HEK293 (cell line): Measurements from ENCODE around the gene HRC.

Experiments
- BCL11A ChIP-seq: fragments of 450-650 bp; formaldehyde crosslinking; IDR thresholded peaks from 2 replicates; pipeline ENCODE4 v1.5.1; 2016; ENCODE audit warnings: low read depth, missing biosample characterization, missing genetic modification characterization
- OSR2 ChIP-seq: fragments of 450-650 bp; formaldehyde crosslinking; IDR thresholded peaks from 2 replicates; pipeline ENCODE4 v1.5.1; 2016; ENCODE audit warnings: missing biosample characterization, missing genetic modification characterization
- OVOL3 ChIP-seq: fragments of 450-650 bp; formaldehyde crosslinking; IDR thresholded peaks from 2 replicates; pipeline ENCODE4 v1.5.1; 2016; ENCODE audit warnings: missing biosample characterization, missing genetic modification characterization
- RBAK ChIP-seq: fragments of 450-650 bp; formaldehyde crosslinking; IDR thresholded peaks from 2 replicates; pipeline ENCODE4 v1.5.1; 2016; ENCODE audit warnings: missing biosample characterization, missing genetic modification characterization
- SP3 ChIP-seq: fragments of 450-650 bp; formaldehyde crosslinking; IDR thresholded peaks from 2 replicates; pipeline ENCODE4 v1.5.1; 2016; ENCODE audit warnings: missing biosample characterization, missing genetic modification characterization
- SP7 ChIP-seq: fragments of 450-650 bp; formaldehyde crosslinking; IDR thresholded peaks from 2 replicates; pipeline ENCODE4 v1.5.1; 2016; ENCODE audit warnings: missing biosample characterization, missing genetic modification characterization
- TRIM28 ChIP-seq: IDR thresholded peaks from 2 replicates; pipeline ENCODE4 v1.6.1; 2011; ENCODE audit warnings: low read length, control low read depth, borderline replicate concordance
- ZBTB17 ChIP-seq: fragments of 450-650 bp; formaldehyde crosslinking; IDR thresholded peaks from 2 replicates; pipeline ENCODE4 v1.5.1; 2016; ENCODE audit warnings: missing biosample characterization, missing genetic modification characterization
- ZNF146 ChIP-seq: fragments of 450-650 bp; formaldehyde crosslinking; IDR thresholded peaks from 2 replicates; pipeline ENCODE4 v1.5.1; 2016; ENCODE audit warnings: missing biosample characterization, missing genetic modification characterization
- ZNF24 ChIP-seq: fragments of 450-650 bp; formaldehyde crosslinking; IDR thresholded peaks from 2 replicates; pipeline ENCODE4 v1.5.1; 2016; ENCODE audit warnings: missing biosample characterization, missing genetic modification characterization
- ZNF292 ChIP-seq: fragments of 450-650 bp; formaldehyde crosslinking; IDR thresholded peaks from 2 replicates; pipeline ENCODE4 v1.5.1; 2016; ENCODE audit warnings: low read depth, missing biosample characterization, missing genetic modification characterization, borderline replicate concordance
- ZNF354C ChIP-seq: fragments of 450-650 bp; formaldehyde crosslinking; IDR thresholded peaks from 2 replicates; pipeline ENCODE4 v1.5.1; 2016; ENCODE audit warnings: missing biosample characterization, missing genetic modification characterization, low read depth, borderline replicate concordance
- ZNF391 ChIP-seq: fragments of 450-650 bp; formaldehyde crosslinking; IDR thresholded peaks from 2 replicates; pipeline ENCODE4 v1.5.1; 2016; ENCODE audit warnings: low read depth, missing biosample characterization, missing genetic modification characterization, borderline replicate concordance
- ZNF426 ChIP-seq: fragments of 450-650 bp; formaldehyde crosslinking; IDR thresholded peaks from 2 replicates; pipeline ENCODE4 v1.5.1; 2017; ENCODE audit warnings: missing biosample characterization, missing genetic modification characterization, mild to moderate bottlenecking, inconsistent platforms, moderate library complexity
- ZNF544 ChIP-seq: fragments of 450-650 bp; formaldehyde crosslinking; IDR thresholded peaks from 2 replicates; pipeline ENCODE4 v1.5.0; 2017; ENCODE audit warnings: missing biosample characterization, missing genetic modification characterization
- ZNF548 ChIP-seq: fragments of 450-650 bp; formaldehyde crosslinking; IDR thresholded peaks from 2 replicates; pipeline ENCODE4 v1.5.1; 2016; ENCODE audit warnings: missing biosample characterization, missing genetic modification characterization
- ZNF558 ChIP-seq: fragments of 450-650 bp; formaldehyde crosslinking; IDR thresholded peaks from 2 replicates; pipeline ENCODE4 v1.5.1; 2016; ENCODE audit warnings: missing biosample characterization, missing genetic modification characterization
- ZNF626 ChIP-seq: fragments of 450-650 bp; sonication (Bioruptor Pico); formaldehyde crosslinking; IDR thresholded peaks from 2 replicates; pipeline ENCODE4 v1.5.1; 2018; ENCODE audit warnings: missing biosample characterization, missing genetic modification characterization, inconsistent platforms
- ZNF664 ChIP-seq: fragments of 450-650 bp; formaldehyde crosslinking; IDR thresholded peaks from 2 replicates; pipeline ENCODE4 v1.5.1; 2016; ENCODE audit warnings: missing biosample characterization, missing genetic modification characterization
- ZNF747 ChIP-seq: fragments of 450-650 bp; formaldehyde crosslinking; IDR thresholded peaks from 2 replicates; pipeline ENCODE4 v1.5.1; 2016; ENCODE audit warnings: missing biosample characterization, missing genetic modification characterization
- ZNF76 ChIP-seq: fragments of 450-650 bp; formaldehyde crosslinking; IDR thresholded peaks from 2 replicates; pipeline ENCODE4; 2016; ENCODE audit warnings: low read depth, missing biosample characterization, missing genetic modification characterization, borderline replicate concordance
- TF ChIP-seq, protein P1 (sequence below): sonication (generic); formaldehyde crosslinking; IDR thresholded peaks from 2 replicates; pipeline ENCODE4 v1.8.1; 2022; ENCODE audit warnings: mild to moderate bottlenecking, moderate library complexity, missing genetic modification reagents
- TF ChIP-seq, protein P2 (sequence below): fragments of 450-650 bp; formaldehyde crosslinking; IDR thresholded peaks from 2 replicates; pipeline ENCODE4 v1.5.1; 2016; ENCODE audit warnings: missing biosample characterization, missing genetic modification characterization
- TF ChIP-seq, protein P3 (sequence below): fragments of 450-650 bp; formaldehyde crosslinking; conservative IDR thresholded peaks from 2 replicates; pipeline ENCODE4 v1.5.1; 2016; ENCODE audit warnings: low read depth, missing biosample characterization, missing genetic modification characterization
- TF ChIP-seq, protein P4 (sequence below): fragments of 450-650 bp; formaldehyde crosslinking; IDR thresholded peaks from 2 replicates; pipeline ENCODE4 v1.5.1; 2016; ENCODE audit warnings: missing biosample characterization, missing genetic modification characterization
- TF ChIP-seq, protein P5 (sequence below): fragments of 450-650 bp; formaldehyde crosslinking; IDR thresholded peaks from 2 replicates; pipeline ENCODE4 v1.5.1; 2016; ENCODE audit warnings: missing biosample characterization, missing genetic modification characterization
- TF ChIP-seq, protein P6 (sequence below): fragments of 450-650 bp; formaldehyde crosslinking; IDR thresholded peaks from 2 replicates; pipeline ENCODE4 v1.5.1; 2017; ENCODE audit warnings: missing biosample characterization, missing genetic modification characterization

HRC gene

DNA sequence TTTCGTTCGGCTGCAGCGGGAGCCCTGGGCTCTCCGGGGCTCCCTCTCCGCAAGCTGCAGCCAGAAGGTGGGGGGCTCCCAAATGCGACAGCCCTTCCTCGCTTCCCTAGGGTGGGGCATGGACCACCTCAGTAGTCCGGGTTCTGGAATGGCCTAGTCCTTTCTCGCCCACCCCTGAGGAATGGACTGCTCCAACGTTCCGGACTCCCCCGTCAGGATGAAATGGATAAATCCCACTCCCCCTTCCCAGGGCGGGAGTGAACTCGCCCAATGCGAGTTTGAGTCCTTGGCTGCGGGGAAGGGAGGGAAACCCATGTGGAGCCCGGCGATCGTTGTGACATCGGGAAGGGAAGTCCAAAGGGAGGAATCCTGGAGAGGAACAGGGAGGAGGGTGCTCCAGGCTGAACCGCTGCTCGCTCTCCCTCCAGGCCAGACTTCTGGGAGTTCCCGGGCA lies 5.5 kb downstream of the HRC start (continued):
- TF ChIP-seq, protein P1, sequence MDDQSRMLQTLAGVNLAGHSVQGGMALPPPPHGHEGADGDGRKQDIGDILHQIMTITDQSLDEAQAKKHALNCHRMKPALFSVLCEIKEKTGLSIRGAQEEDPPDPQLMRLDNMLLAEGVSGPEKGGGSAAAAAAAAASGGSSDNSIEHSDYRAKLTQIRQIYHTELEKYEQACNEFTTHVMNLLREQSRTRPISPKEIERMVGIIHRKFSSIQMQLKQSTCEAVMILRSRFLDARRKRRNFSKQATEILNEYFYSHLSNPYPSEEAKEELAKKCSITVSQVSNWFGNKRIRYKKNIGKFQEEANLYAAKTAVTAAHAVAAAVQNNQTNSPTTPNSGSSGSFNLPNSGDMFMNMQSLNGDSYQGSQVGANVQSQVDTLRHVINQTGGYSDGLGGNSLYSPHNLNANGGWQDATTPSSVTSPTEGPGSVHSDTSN (CRISPR knock-in tag) = no peak
- TF ChIP-seq OVOL3 (tag by site-specific recombination) (no peak), RBAK (no peak; the same call in 1 of the 2 replicates), ZNF558 (no peak), ZNF391 (tag by site-specific recombination) (peak; percentile 83; the same call in 1 of the 2 replicates), ZNF664 (peak; percentile 4; the same call in 1 of the 2 replicates), ZBTB17 (tag by site-specific recombination) (peak; percentile 86), ZNF292 (tag by site-specific recombination) (no peak), SP7 (tag by site-specific recombination) (no peak; the same call in 1 of the 2 replicates), ZNF426 (tag by site-specific recombination) (no peak), ZNF747 (no peak), ZNF544 (tag by site-specific recombination) (no peak), ZNF24 (tag by site-specific recombination) (peak; percentile 47), ZNF354C (no peak), ZNF76 (tag by site-specific recombination) (no peak), ZNF548 (tag by site-specific recombination) (no peak), TRIM28 (no peak), ZNF626 (tag by site-specific recombination) (no peak), SP3 (tag by site-specific recombination) (no peak; the same call in 1 of the 2 replicates), ZNF146 (tag by site-specific recombination) (no peak), BCL11A (tag by site-specific recombination) (peak; percentile 38; the same call in 1 of the 2 replicates), OSR2 (tag by site-specific recombination) (no peak)
- TF ChIP-seq, protein P2, sequence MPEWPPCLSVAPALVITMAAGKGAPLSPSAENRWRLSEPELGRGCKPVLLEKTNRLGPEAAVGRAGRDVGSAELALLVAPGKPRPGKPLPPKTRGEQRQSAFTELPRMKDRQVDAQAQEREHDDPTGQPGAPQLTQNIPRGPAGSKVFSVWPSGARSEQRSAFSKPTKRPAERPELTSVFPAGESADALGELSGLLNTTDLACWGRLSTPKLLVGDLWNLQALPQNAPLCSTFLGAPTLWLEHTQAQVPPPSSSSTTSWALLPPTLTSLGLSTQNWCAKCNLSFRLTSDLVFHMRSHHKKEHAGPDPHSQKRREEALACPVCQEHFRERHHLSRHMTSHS (tag by site-specific recombination) = no peak
- TF ChIP-seq, protein P3, sequence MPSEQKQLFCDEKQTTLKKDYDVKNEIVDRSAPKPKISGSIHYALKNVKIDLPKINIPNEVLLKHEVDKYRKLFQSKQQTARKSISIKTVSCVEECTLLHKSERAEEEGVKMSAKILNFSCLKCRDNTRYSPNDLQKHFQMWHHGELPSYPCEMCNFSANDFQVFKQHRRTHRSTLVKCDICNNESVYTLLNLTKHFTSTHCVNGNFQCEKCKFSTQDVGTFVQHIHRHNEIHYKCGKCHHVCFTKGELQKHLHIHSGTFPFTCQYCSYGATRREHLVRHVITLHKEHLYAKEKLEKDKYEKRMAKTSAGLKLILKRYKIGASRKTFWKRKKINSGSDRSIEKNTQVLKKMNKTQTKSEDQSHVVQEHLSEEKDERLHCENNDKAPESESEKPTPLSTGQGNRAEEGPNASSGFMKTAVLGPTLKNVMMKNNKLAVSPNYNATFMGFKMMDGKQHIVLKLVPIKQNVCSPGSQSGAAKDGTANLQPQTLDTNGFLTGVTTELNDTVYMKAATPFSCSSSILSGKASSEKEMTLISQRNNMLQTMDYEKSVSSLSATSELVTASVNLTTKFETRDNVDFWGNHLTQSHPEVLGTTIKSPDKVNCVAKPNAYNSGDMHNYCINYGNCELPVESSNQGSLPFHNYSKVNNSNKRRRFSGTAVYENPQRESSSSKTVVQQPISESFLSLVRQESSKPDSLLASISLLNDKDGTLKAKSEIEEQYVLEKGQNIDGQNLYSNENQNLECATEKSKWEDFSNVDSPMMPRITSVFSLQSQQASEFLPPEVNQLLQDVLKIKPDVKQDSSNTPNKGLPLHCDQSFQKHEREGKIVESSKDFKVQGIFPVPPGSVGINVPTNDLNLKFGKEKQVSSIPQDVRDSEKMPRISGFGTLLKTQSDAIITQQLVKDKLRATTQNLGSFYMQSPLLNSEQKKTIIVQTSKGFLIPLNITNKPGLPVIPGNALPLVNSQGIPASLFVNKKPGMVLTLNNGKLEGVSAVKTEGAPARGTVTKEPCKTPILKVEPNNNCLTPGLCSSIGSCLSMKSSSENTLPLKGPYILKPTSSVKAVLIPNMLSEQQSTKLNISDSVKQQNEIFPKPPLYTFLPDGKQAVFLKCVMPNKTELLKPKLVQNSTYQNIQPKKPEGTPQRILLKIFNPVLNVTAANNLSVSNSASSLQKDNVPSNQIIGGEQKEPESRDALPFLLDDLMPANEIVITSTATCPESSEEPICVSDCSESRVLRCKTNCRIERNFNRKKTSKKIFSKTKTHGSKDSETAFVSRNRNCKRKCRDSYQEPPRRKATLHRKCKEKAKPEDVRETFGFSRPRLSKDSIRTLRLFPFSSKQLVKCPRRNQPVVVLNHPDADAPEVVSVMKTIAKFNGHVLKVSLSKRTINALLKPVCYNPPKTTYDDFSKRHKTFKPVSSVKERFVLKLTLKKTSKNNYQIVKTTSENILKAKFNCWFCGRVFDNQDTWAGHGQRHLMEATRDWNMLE (tag by site-specific recombination) = no peak
- TF ChIP-seq, protein P4, sequence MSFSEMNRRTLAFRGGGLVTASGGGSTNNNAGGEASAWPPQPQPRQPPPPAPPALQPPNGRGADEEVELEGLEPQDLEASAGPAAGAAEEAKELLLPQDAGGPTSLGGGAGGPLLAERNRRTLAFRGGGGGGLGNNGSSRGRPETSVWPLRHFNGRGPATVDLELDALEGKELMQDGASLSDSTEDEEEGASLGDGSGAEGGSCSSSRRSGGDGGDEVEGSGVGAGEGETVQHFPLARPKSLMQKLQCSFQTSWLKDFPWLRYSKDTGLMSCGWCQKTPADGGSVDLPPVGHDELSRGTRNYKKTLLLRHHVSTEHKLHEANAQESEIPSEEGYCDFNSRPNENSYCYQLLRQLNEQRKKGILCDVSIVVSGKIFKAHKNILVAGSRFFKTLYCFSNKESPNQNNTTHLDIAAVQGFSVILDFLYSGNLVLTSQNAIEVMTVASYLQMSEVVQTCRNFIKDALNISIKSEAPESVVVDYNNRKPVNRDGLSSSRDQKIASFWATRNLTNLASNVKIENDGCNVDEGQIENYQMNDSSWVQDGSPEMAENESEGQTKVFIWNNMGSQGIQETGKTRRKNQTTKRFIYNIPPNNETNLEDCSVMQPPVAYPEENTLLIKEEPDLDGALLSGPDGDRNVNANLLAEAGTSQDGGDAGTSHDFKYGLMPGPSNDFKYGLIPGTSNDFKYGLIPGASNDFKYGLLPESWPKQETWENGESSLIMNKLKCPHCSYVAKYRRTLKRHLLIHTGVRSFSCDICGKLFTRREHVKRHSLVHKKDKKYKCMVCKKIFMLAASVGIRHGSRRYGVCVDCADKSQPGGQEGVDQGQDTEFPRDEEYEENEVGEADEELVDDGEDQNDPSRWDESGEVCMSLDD = peak; percentile 82
- TF ChIP-seq, protein P5, sequence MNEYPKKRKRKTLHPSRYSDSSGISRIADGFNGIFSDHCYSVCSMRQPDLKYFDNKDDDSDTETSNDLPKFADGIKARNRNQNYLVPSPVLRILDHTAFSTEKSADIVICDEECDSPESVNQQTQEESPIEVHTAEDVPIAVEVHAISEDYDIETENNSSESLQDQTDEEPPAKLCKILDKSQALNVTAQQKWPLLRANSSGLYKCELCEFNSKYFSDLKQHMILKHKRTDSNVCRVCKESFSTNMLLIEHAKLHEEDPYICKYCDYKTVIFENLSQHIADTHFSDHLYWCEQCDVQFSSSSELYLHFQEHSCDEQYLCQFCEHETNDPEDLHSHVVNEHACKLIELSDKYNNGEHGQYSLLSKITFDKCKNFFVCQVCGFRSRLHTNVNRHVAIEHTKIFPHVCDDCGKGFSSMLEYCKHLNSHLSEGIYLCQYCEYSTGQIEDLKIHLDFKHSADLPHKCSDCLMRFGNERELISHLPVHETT (tag by site-specific recombination) = no peak; the same call in 1 of the 2 replicates
- TF ChIP-seq, protein P6, sequence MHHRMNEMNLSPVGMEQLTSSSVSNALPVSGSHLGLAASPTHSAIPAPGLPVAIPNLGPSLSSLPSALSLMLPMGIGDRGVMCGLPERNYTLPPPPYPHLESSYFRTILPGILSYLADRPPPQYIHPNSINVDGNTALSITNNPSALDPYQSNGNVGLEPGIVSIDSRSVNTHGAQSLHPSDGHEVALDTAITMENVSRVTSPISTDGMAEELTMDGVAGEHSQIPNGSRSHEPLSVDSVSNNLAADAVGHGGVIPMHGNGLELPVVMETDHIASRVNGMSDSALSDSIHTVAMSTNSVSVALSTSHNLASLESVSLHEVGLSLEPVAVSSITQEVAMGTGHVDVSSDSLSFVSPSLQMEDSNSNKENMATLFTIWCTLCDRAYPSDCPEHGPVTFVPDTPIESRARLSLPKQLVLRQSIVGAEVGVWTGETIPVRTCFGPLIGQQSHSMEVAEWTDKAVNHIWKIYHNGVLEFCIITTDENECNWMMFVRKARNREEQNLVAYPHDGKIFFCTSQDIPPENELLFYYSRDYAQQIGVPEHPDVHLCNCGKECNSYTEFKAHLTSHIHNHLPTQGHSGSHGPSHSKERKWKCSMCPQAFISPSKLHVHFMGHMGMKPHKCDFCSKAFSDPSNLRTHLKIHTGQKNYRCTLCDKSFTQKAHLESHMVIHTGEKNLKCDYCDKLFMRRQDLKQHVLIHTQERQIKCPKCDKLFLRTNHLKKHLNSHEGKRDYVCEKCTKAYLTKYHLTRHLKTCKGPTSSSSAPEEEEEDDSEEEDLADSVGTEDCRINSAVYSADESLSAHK (tag by site-specific recombination) = peak; percentile 44; the same call in 1 of the 2 replicates
